ENCODE measurements around the gene VAMP1. TPM values are rescaled to one million over a fixed set of nuclear protein-coding genes. Genes with fewer than 3 reads are reported as not detected.

Gene VAMP1
- total and polyA plus RNA-seq, 2 of the 8 experiments (the other 6 are each of a cell fraction or from before 2014, with no cell fraction given): 10.8 to 23.1 TPM

- ChIA-PET POLR2A (ENCODE audit: partially characterized antibody) (interaction anchor here (0.7 to 8.8 kb wide), 12 partner anchors 8 to 134 kb away, joined by 3 to 78 read pairs (median 4); partner anchors contain the start of genes CD27, MRPL51, TAPBPL and VAMP1), CTCF (ENCODE audit: partially characterized antibody) (interaction anchor here (1.0 to 10.5 kb wide), 9 partner anchors 9 to 133 kb away, joined by 3 to 202 read pairs (median 6); partner anchors contain the start of genes CD27, TAPBPL and VAMP1)
- no peak overlapping the region for H3K56ac ChIP-seq (replicated peaks; ENCODE audit: insufficient read length, low read depth, low read length)
- WGBS, 2 experiments (ENCODE audit: extremely low coverage in 1 of 2, insufficient coverage in 1 of 2, insufficient read length in 1 of 2, insufficient replicate concordance in 2 of 2, low coverage in 1 of 2, low lambda C conversion rate in 2 of 2, missing lambda C conversion rate in 1 of 2): 87% methylated on average over 10 of the region's 10 CpGs; no CpG with 5 or more reads in 1 of the 2 experiments
- no peak overlapping the region for H3K18ac ChIP-seq (ENCODE audit: extremely low read depth, low read length)
- no peaks in the 10 kb centered on the region for H3K27me3 ChIP-seq (replicated peaks in 1 of 4; ENCODE audit: control insufficient read depth in 3 of 4, extremely low read depth in 1 of 4, insufficient read depth in 3 of 4, low read length in 3 of 4)
- no peak overlapping the region for H3K23ac ChIP-seq (ENCODE audit: insufficient read length)
- no peak overlapping the region for H3K4me3 ChIP-seq (ENCODE audit: extremely low read depth in 1 of 4, insufficient read depth in 2 of 4, low read depth in 3 of 4, low read length in 4 of 4)
- H2BK5ac ChIP-seq (ENCODE audit: low read depth, low read length): 0 out of 2 replicates have a peak overlapping the region, but pooled peaks have one; percentile 24
- FAIRE-seq: no peak
- no peaks in the 10 kb centered on the region for H3K4me1 ChIP-seq (replicated peaks in 1 of 4; ENCODE audit: control insufficient read depth in 3 of 4, insufficient read depth in 4 of 4, low read length in 3 of 4)
- no peak overlapping the region for H3K14ac ChIP-seq (ENCODE audit: insufficient read length)
- H3K9me3 ChIP-seq (ENCODE audit: insufficient read depth in 2 of 2, low read depth in 1 of 2, low read length in 1 of 2): no peaks in the 10 kb centered on the region
- no peak overlapping the region for H4K91ac ChIP-seq (replicated peaks; ENCODE audit: insufficient read length, low read length)
- H3K79me1 ChIP-seq (ENCODE audit: low read depth, low read length): no peaks in the 10 kb centered on the region
- no peak overlapping the region for H2AFZ ChIP-seq (ENCODE audit: low read length)
- H3K79me2 ChIP-seq (ENCODE audit: control insufficient read depth in 1 of 2, insufficient read depth in 2 of 2, low read length in 2 of 2): no peaks in the 10 kb centered on the region
- no peak overlapping the region for H2BK12ac ChIP-seq (ENCODE audit: low read depth, low read length)
- no peak overlapping the region for H2BK120ac ChIP-seq (replicated peaks; ENCODE audit: low read depth, low read length)
- peaks cover 5 to 39% (median 26%) of the 10 kb centered on the region in 4 experiments for H3K36me3 ChIP-seq (ENCODE audit: control insufficient read depth in 2 of 4, insufficient read depth in 4 of 4, low read length in 3 of 4)
- no peak overlapping the region for H2AK5ac ChIP-seq (ENCODE audit: low read depth, low read length)
- DNase-seq (ENCODE audit: low read depth in 1 of 2, low spot score in 2 of 2): no peak
- no peak overlapping the region for H4K5ac ChIP-seq (ENCODE audit: insufficient read length, low read depth, low read length)
- no peak overlapping the region for H3K4me2 ChIP-seq (ENCODE audit: insufficient read depth in 1 of 2, low read depth in 2 of 2, low read length in 2 of 2)
- H3K4ac ChIP-seq (replicated peaks; ENCODE audit: insufficient read length, low read depth, low read length): no peak overlapping the region
- peaks cover 0 to 3% of the 10 kb centered on the region in 2 experiments for H4K20me1 ChIP-seq (replicated peaks in 1 of 2; ENCODE audit: control insufficient read depth in 1 of 2, insufficient read depth in 2 of 2, low read length in 2 of 2)
- no peak overlapping the region for H2BK20ac ChIP-seq (ENCODE audit: low read length)
- H4K8ac ChIP-seq (ENCODE audit: extremely low read depth, insufficient read depth, low read length): no peak overlapping the region
- H3K27ac ChIP-seq (ENCODE audit: low read depth, low read length): no peak overlapping the region
- H2BK15ac ChIP-seq (ENCODE audit: low read length): no peak overlapping the region
- no peaks in the 10 kb centered on the region for H3K23me2 ChIP-seq (ENCODE audit: low read depth, low read length)
- no peak overlapping the region for H3K9ac ChIP-seq (replicated peaks in 1 of 4; ENCODE audit: extremely low read depth in 1 of 4, low read depth in 3 of 4, low read length in 3 of 4)
- TF ChIP-seq TAF7 (optimal IDR thresholded peaks at IDR 0.05; ENCODE audit: borderline replicate concordance, low read depth, low read length) (no peak), ZNF274 (IDR thresholded peaks at IDR 0.05; ENCODE audit: borderline replicate concordance, extremely low read depth, low read length) (no peak), SIN3A (conservative IDR thresholded peaks at IDR 0.05 in 1 of 2, IDR thresholded peaks at IDR 0.05 in 1 of 2; ENCODE audit: low read depth in 1 of 2, low read length in 2 of 2) (no peak), CBX8 (IDR thresholded peaks at IDR 0.05; ENCODE audit: borderline replicate concordance, low read depth, low read length) (no peak), SP1 (IDR thresholded peaks at IDR 0.05; ENCODE audit: low read depth, low read length) (no peak), SUZ12 (IDR thresholded peaks at IDR 0.05; ENCODE audit: low read length) (no peak), BRCA1 (IDR thresholded peaks at IDR 0.05; ENCODE audit: low read depth, low read length) (no peak), SIRT6 (IDR thresholded peaks at IDR 0.05; ENCODE audit: low read length) (no peak), RBBP5 (IDR thresholded peaks at IDR 0.05; ENCODE audit: borderline replicate concordance, low read depth, low read length) (no peak), CEBPB (IDR thresholded peaks at IDR 0.05; ENCODE audit: low read depth, low read length) (no peak), SP2 (IDR thresholded peaks at IDR 0.05; ENCODE audit: low read length) (no peak), RAD21 (IDR thresholded peaks at IDR 0.05 in 1 of 2, conservative IDR thresholded peaks at IDR 0.05 in 1 of 2; ENCODE audit: low read depth in 2 of 2, low read length in 2 of 2) (no peak), HDAC2 (IDR thresholded peaks at IDR 0.05; ENCODE audit: borderline replicate concordance in 1 of 2, low read depth in 2 of 2, low read length in 2 of 2) (no peak)
Measured at GRCh38 chr12:6460751-6461371, 9.6 kb downstream of the VAMP1 start.

All from H1 (cell line).